HL-60 (cell line): ENCODE measurements around the gene LHX1.
A peak's percentile ranks its signal among the peaks of the same experiment; 100 is the strongest.

Experiments
- DNase-seq, 2 experiments: peaks; one replicate each; pipeline ENCODE4 v3.0.0-alpha.2; 2010 to 2020; ENCODE audit warnings: low read depth in 1 of 2, low spot score in 1 of 2
- H3K27ac ChIP-seq: fragments of 250-450 bp; sonication (Bioruptor Pico); replicated peaks from 2 replicates; pipeline ENCODE4 v1.5.1; 2020; ENCODE audit warnings: mild to moderate bottlenecking, moderate library complexity
- H3K27me3 ChIP-seq: fragments of 250-450 bp; sonication (Bioruptor Pico); 2 replicates; pipeline ENCODE4 v1.5.1; 2021; ENCODE audit warnings: mild to moderate bottlenecking, moderate library complexity; ENCODE audit not compliant: insufficient read depth, poor library complexity, severe bottlenecking
- H3K4me3 ChIP-seq: replicated peaks from 2 replicates; pipeline ENCODE4 v1.5.1; 2011; ENCODE audit warnings: mild to moderate bottlenecking, control low read depth, low read length; ENCODE audit not compliant: insufficient read depth
- GABPA ChIP-seq: IDR thresholded peaks from 2 replicates; pipeline ENCODE4 v1.6.1; 2012; ENCODE audit warnings: low read depth
- POLR2AphosphoS5 ChIP-seq: IDR thresholded peaks from 2 replicates; pipeline ENCODE4 v1.6.1; 2012; ENCODE audit warnings: low read depth
- SPI1 ChIP-seq: IDR thresholded peaks from 2 replicates; pipeline ENCODE4 v1.6.1; 2012; ENCODE audit warnings: low read depth, mild to moderate bottlenecking, borderline replicate concordance
- TF ChIP-seq, protein P1 (sequence below): IDR thresholded peaks from one replicate; pipeline ENCODE4 v1.5.1; 2011; ENCODE audit warnings: low read length, control low read depth, inconsistent platforms; ENCODE audit not compliant: insufficient read depth
- TF ChIP-seq, protein P2 (sequence below): IDR thresholded peaks from 2 replicates; pipeline ENCODE4 v1.6.1; 2012; ENCODE audit warnings: low read depth; ENCODE audit not compliant: insufficient replicate concordance

The LHX1 gene

DNA sequence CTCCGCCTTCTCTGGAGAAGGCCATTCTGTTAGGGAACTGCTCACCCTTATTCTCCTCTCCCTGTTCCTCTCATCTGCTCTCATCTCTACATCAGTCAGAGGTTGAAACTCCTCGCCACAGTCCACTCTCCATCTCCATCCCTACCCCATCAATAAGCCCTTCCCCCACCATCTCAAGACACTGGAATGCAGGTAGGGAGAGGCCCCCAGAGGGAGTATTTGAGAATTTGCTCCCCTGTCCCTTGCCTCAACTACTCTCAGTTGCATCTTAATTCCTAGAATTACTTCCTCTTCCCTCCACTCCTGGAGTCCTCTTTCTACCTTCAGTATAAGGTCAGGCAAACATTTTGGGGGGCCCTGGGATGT, 9.4 kb downstream of the LHX1 start:
- no peak overlapping the region for H3K4me3 ChIP-seq
- peaks cover 53% of the 10 kb centered on the region for H3K27me3 ChIP-seq
- no peak for TF ChIP-seq POLR2AphosphoS5
- no peak for TF ChIP-seq SPI1
- TF ChIP-seq, protein P1, sequence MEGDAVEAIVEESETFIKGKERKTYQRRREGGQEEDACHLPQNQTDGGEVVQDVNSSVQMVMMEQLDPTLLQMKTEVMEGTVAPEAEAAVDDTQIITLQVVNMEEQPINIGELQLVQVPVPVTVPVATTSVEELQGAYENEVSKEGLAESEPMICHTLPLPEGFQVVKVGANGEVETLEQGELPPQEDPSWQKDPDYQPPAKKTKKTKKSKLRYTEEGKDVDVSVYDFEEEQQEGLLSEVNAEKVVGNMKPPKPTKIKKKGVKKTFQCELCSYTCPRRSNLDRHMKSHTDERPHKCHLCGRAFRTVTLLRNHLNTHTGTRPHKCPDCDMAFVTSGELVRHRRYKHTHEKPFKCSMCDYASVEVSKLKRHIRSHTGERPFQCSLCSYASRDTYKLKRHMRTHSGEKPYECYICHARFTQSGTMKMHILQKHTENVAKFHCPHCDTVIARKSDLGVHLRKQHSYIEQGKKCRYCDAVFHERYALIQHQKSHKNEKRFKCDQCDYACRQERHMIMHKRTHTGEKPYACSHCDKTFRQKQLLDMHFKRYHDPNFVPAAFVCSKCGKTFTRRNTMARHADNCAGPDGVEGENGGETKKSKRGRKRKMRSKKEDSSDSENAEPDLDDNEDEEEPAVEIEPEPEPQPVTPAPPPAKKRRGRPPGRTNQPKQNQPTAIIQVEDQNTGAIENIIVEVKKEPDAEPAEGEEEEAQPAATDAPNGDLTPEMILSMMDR: no peak
- TF ChIP-seq, protein P2, sequence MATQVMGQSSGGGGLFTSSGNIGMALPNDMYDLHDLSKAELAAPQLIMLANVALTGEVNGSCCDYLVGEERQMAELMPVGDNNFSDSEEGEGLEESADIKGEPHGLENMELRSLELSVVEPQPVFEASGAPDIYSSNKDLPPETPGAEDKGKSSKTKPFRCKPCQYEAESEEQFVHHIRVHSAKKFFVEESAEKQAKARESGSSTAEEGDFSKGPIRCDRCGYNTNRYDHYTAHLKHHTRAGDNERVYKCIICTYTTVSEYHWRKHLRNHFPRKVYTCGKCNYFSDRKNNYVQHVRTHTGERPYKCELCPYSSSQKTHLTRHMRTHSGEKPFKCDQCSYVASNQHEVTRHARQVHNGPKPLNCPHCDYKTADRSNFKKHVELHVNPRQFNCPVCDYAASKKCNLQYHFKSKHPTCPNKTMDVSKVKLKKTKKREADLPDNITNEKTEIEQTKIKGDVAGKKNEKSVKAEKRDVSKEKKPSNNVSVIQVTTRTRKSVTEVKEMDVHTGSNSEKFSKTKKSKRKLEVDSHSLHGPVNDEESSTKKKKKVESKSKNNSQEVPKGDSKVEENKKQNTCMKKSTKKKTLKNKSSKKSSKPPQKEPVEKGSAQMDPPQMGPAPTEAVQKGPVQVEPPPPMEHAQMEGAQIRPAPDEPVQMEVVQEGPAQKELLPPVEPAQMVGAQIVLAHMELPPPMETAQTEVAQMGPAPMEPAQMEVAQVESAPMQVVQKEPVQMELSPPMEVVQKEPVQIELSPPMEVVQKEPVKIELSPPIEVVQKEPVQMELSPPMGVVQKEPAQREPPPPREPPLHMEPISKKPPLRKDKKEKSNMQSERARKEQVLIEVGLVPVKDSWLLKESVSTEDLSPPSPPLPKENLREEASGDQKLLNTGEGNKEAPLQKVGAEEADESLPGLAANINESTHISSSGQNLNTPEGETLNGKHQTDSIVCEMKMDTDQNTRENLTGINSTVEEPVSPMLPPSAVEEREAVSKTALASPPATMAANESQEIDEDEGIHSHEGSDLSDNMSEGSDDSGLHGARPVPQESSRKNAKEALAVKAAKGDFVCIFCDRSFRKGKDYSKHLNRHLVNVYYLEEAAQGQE: no peak
- TF ChIP-seq GABPA: no peak
- no peak overlapping the region for H3K27ac ChIP-seq
- DNase-seq: no peak

DNA sequence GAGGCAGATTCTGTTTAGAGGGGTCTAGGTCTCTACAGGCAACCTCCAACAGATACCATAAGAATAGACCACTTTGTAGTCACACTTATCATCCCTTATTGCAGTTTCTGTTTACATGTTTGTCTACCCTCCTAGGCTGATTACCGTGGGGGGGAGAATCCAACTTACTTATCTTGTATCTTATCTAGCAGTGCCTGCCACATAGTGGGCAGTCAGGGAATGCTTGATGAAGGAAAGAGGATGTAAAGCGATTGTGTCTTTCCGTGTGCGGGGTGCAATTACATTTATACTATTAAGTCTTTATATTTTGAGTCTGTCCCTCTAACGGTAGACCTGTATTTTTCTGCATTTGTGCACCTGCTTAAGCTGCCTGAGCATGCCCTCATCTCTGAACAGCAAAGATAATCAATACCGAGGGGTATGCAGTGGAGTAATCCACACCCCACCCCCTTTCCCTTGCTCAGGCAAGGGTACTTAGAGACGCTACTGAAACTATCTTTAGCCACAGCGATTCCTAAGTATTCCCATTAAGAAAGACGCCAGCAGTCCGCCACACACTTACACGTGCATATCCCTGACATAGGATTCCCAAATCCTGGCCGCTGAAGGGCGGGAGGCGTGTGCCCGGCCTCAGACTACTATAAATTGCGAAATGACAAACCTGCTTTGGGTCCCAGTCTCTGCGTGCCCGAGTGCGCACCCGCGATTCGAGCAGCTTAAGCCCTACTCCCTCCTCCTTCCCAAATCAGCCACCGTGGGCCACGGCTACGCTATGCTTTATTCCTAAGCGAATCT, 10.8 kb downstream of the LHX1 start:
- Histone ChIP-seq H3K27ac (peak overlapping the region; percentile 8), H3K4me3 (peak overlapping the region; percentile 89), H3K27me3 (peaks cover 38% of the 10 kb centered on the region)
- DNase-seq: no peak
- TF ChIP-seq, protein P1: no peak
- TF ChIP-seq, protein P2: no peak
- TF ChIP-seq GABPA (no peak), SPI1 (no peak), POLR2AphosphoS5 (no peak)

DNA sequence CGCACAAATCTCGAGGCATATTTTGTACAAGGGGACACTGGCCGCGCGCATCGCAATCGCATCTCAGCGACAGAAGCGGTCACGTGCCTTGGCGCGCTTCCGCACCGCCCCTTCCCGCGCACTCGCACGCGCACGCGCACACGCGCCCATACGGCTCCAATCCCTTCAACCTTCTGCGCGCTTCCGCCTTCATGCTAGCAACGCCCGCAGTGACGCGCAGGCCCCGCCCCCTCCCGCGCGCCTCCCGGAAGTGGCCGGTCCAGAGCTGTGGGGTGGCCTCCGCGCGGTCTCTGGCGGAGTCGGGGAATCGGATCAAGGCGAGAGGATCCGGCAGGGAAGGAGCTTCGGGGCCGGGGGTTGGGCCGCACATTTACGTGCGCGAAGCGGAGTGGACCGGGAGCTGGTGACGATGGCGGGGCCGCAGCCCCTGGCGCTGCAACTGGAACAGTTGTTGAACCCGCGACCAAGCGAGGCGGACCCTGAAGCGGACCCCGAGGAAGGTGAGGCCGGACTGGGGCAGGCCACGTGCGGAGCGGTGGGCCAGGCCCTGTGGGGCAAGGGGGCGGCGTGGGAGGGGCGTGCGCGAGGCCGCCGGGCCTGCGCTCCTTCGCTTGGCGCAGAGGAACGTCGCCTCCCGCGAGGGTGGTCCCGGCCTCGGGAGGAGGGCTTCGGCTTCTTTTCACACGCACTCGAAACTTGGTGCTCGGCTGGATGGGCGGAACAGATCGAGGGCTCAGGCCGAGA, 11.6 kb downstream of the LHX1 start, which contains the start of gene AATF:
Gene AATF (plus strand): TSS at position 238 of the 744 bp plus-strand sequence. CDS start 172 bp downstream, at position 410.
- H3K4me3 ChIP-seq: peak within 1 kb of the TSS; percentile 89
- peaks cover 31% of the 10 kb centered on the region for H3K27me3 ChIP-seq
- H3K27ac ChIP-seq: peak within 1 kb of the TSS; percentile 86
- TF ChIP-seq GABPA (no peak; the same call in 1 of the 2 replicates), POLR2AphosphoS5 (peak; percentile 85), SPI1 (peak; percentile 61; the same call in 1 of the 2 replicates)
- TF ChIP-seq, protein P2: no peak
- TF ChIP-seq, protein P1: no peak
- DNase-seq: peak; percentile 94 to 96
